ENCODE data around the gene ZNF831.

Gene ZNF831

DNA sequence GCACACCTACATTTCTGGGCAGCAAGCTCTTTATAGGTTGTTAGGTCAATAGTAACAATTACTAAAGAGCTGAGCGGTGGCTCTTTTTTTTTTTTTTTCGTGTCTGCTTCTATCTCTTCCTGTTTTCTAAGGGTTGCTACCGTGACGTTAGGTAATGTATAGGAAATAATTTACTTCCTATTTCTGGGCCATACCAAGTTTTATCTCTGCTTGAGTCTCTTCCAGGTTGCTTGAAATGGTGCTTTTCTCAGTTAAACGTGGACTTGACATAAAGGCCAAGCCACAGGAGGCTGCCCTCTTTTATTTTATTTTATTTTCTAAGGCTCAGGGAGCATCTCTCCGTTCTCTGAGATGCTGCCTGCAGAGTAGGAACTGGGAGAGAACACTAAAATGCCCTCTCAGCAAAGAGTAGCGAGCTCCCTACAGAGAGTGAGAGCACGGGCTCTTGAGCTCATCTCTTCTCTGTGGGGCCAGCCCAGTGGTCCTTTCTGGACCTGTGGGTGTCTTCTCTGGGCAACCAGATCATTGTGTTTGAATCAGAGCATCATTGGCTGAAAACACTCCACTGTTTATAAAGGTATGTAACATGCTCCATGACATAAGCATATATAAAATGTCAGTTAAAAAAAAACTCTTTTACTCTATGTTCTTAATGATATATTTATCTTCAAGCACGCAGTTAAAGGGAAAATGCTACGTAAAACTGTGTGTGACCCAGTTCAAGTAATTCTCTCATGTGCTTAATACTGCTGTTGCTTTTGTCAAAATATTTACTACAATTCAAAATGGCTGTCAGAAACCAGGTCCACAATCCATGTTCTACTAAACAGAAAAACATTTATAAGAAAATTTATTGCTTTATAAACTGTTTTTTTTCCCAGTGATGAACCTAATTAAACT is at the start of gene ZNF831:
Gene ZNF831 (plus strand): TSS at position 191 of the 900 bp plus-strand sequence. CDS start 27,199 bp downstream, outside the sequence.
- DNase-seq = no peak

DNA sequence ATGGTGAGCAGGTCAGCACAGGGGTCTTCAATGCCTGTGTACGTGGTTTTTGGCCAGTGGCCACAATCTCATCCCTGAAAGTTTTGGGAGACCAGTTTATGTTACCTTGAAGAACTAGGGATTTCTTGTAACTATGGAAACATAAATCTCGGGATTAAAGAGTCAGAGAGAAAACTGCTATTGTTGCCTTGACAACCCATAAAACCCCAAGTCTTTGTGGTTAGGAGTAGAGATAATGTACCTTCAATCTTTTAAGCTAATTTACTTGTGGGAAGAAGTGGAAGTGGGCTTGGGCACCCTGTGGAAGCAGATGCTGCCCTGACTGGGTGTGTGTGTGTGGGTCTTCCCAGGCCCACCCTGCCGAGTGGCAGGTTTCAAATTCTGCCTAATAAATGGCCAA is 46.1 kb upstream of the ZNF831 start:
- no peak for DNase-seq

DNA sequence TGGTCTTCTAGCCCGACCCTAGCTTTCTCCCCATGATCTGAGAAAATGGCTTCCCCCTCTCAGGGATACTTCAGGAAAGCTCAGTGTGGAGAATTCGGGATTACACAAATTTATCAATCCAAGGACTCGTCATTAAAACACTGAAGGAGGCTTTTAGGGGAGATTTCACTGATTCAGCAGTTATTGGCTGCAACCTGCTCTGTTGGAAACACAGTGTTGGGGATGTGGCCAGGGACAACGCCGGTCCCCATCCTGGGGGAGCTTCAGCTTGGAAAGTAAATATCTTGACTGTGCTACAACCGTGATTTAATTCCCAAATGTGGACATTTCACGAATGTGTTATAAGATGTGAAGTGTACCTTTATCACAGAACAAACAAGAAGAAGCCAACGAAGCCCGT is 44.8 kb upstream of the ZNF831 start:
- DNase-seq = no peak

DNA sequence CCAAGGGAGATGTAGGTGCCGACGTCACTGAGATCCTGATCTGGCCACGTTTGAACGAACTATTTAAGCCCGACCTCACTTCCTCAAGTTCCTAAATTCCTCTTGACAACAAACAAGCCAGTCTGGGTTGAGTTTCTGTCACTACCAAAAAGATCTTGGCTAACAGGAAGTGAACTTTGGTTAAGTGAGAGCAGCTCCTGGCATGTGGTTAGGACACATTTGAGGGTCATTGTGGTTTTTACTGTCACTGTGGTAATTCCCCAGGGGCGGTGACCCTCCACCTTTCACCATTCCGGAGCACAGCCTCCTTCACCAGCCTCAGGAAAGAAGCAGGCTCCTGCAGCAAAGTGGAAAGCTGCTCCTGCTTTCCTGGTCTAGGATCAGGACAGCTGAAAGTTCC is 43.1 kb upstream of the ZNF831 start:
- DNase-seq = no peak

DNA sequence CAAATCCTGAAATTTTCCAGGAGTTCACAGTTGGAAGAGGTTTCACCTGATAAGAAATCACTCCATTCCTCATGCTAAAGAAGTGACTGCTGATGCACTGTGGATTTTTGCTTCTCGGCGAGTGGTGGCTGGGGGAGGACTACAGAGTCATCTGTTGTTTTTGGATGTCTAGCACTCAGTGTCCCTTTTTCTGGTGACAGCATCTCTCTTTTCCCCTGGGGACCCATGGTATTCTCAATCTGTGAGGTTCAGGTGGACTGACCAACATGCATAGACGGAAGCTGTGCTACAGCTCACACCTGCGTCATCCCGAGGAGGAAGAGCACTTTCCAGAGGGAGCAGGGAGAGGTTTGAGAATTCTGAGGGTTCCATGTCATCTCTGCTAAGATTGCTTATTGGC is 42.7 kb upstream of the ZNF831 start:
- DNase-seq = no peak

DNA sequence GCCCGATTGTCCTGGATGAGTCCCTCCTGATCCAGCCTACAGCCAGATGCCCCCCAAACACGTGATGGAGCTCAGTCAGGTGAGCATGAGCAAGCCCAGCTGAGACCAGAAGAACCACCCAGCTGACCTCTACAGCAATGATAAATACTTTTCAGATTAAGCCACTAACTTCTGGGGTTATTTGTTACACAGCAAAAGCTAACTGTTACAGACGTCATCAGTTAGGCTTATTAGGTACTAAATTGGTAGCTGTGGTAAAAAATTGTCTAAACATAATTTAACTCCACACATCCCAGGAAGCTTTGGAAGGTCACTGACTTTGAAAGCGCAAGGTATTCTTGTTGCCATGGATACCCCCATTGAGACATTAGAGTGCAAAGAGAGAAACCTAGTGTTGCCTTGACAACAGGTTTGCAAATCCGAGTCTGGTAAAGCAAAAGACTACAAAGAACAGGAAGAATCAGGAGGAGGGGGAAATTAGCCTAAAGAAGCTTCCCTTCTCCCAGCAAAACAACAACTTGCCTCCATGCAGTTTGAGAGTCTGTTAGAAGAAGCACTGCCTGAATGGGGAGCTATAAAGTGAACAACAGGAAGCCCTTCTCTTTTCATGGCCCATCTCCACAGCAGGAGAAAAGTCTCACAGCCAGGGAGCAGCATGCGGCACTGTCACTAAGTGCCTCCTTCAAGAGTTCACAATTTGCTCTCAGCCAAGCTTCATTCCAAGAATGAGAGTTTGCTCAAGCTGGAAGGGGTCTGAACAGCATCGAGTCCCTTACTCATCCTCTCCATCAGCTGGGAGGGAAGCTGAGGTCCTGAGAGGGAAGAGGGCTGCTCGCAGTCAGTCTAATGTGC is 41.7 kb upstream of the ZNF831 start:
- no peak for DNase-seq

DNA sequence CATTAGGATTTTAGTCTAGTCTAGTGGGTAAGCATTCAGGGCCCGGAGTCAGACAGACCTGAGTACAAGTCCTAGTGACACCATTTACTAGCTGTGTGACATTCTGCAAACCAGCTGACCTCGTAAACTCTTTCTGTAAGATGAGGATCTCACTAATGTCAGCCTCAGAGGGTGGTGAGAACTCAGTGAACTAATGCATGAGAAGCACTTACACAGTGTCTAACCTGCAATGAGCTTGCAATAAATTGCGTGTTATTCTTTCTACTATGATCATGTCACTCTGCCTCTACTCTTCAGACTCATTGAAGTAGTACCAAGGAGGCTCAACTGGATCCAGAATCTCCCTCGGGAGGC is 41.1 kb upstream of the ZNF831 start:
- DNase-seq = no peak

DNA sequence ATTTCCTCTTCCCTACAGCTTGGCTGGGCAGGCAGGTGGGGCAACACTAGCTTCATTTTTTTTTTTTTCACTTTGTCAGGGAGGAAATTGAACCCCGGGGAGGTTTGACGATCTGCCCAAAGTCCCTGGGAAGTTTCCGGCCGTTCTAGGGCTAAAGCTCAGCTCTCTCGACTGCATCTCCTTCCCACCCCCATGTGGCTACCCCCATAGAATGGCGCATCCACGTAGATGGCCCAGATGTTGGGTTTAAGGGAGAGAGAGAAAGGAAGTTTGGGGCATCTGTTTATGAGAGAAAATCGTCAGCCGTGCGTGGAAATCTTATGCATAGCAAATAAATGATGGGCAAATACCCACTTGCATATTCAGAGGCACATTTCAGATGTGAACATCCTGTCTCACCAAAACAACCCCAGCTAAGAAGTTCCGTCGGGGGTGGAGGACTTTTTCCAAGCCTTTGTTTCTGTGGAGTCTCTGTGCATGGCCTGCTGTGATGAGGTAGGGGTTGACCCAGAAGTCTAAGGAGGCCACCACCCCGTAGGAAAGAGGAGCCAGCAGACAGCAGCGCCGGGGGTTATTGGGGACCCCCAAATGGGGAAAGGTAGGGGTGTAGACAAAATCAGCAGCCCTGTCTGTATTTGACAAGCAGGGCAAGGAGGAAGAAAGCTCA is 40.5 kb upstream of the ZNF831 start:
- no peak for DNase-seq

DNA sequence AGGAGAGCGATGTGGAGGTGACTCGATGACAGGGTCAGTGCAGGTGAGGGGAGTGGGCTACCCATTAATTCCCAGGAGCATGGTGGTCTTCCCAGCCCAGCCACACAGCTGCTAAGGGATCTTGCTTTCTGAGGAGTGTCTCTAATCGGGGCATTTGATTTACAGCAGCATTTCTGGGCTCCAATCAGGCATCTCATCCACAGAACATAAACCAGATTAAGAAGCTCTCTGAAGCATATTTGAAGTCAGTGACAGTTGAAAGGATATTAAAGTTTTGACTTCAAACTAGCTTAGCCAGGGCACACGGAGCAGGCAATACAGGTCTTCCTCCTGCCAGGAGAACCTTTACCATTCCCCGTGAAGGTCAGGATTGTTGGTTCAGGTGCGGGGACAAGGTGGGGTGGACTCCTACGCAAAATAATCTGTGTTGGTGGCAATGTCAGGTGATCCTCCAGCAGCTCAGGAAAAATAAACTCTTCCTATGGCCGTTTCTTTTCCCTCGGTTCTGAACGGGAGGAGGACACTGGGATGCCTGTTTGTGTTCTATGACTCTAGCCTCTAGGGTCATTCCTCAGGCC is 39.9 kb upstream of the ZNF831 start:
- no peak for DNase-seq

DNA sequence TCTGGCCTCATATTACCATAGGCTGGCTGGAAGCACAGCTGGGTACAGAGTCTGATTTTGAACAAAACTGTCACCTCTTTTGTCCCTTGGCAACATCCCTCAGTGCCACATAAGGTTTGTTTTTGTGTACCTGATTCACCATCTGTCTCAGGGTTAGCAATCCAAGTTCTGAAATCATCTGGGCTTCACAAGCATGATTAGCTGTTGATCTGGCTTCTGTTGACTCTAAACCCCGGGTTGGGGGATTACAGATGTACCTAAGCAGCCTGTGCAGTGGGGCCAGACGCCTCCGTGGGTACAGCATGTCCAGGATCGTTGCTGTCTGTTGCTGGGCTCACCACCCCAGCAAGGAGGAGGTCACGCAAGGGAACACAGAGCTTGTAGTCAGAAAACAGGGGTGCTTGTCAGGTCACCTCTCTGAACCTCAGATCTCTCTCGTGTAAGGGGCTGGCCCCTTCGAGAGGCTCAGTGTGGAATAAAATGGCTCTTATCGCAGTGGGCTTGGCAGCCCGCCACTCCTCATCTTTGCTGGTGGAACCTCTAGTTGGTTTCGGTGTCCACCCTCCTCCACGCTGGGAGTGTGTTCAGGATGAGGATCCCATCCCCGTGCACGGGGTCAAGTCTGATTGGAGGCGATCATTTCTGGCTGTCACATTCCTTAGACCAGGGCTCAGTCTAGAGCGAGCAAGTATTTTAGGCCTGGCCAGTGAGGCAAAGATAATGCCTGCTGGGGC is 39.2 kb upstream of the ZNF831 start:
- no peak for DNase-seq

DNA sequence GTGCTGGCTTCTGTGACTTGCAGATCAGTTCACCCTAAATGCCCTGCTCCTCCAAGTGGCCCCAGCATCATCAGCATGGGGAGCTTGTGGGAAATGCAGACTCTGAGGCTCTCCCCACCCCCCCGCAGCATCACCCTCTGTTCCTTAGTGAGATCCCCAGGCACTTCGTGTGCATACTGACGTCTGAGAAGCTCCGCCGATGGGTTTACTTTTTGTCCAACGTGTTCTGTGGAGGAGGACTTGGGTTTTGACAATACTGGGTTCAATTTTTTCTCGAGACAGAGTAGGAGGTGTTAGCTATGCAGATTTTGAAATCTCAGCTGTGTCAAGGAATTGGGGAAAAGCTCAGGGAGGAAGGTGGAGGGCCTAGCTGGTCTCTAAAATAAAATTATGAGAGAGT is 38.3 kb upstream of the ZNF831 start:
- DNase-seq = no peak

DNA sequence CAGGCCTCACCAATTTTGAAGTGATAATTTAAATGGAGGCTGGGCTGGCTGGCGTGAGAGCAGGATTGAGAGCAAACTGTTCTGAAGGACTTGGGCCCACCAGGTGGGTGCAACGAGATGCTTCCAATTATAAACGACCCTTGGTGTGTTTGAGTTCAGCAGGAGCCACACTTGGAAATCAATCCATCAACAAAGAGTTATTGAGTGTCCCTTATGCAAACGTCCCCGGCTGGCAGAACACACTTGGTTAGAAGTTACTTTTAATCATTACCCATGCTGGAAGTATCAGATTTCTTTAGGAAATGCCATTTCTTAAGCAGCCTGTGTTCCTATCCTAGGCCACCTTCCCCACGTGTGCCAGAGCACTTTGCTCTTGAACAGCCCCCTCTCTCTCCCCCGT is 37.8 kb upstream of the ZNF831 start:
- DNase-seq = no peak

DNA sequence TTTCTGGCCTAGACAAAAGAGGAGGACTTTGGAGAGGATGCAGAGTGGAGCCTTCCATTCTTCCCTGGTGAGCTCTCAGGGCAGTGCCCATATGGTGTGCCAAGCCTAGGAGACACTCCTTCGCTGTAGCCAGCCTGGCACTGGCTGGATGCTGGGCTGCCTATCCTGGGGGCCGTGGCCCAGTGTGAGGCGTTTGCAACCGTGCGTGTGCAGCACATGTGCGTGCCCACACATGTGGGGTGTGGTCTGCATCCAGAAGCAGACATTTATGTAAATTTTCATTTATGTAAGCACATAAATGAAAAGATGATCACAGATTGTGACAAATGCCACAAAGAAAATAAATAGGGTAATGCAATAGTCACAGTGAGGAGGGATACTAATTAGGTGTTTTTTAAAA is 35.8 kb upstream of the ZNF831 start:
- no peak for DNase-seq

DNA sequence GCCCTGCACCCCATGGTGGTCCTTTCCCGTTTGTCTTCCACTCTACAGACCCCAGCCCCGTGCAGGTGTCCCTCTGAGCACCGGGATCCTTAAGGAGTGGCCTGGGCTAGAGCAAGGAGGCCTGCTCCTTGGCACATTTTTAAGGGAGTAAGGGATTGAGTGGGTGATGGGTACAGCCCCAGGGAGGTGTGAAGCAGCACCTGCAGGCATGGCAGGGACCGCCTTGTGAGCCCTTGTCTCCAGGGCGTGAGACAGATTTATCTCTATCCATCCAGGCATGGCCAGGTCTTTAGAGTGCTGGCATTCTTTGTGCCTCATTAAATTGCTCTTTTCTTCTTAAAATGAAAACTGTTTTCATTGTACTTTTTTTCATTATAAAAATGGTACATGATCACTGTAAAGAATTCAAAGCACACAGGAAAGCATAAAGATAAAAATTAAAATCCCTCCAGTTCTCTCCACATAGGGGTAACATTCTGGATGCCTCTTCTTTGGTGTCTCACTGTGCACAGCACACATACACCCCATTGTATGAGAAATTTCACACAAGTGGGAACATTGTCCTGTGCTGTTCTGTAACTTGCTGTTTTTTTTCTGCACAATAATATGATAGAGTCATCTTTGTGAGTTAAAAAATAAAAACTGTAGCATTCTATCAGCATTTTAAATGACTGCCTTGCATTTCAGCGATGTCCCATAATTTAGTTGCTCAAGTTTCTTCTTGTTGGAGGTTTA is 31.9 kb upstream of the ZNF831 start:
- DNase-seq = no peak

DNA sequence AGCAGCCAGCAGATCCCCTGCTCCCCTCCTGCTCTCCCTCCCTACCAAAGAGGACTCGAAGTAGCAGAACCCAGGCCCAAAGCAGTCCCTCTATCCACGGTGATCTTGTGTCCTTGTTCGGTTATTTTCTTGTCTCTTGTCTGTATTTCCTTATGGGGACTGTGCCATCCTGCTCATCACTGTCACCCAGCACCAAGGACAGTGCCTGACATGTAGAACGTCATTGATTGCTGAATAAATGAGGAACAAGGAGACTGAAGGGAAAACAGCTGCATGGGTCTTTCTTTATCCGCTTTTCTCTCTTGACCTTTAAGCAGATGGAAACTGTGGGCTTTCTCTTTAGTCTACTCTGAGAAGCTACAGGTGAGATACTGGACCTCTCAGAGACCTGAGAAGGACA is 29.4 kb upstream of the ZNF831 start:
- DNase-seq = no peak

DNA sequence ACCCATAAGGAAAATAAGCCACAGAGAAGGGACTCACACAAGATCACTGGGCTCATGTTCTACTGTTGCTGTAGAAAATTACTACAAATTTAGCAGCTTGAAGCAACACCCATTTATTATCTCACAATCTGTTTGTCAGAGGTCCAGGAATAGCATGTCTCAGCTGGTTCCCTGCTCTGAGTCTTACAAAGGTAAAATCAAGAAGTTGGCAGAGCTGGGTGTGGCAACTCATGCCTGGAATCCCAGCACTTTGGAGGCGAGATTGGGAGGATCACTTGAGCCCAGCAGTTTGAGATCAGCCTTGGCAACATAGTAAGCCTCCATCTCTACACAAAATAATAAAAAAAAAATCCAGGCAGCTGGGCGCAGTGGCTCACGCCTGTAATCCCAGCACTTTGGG is 28.5 kb upstream of the ZNF831 start:
- no peak for DNase-seq

DNA sequence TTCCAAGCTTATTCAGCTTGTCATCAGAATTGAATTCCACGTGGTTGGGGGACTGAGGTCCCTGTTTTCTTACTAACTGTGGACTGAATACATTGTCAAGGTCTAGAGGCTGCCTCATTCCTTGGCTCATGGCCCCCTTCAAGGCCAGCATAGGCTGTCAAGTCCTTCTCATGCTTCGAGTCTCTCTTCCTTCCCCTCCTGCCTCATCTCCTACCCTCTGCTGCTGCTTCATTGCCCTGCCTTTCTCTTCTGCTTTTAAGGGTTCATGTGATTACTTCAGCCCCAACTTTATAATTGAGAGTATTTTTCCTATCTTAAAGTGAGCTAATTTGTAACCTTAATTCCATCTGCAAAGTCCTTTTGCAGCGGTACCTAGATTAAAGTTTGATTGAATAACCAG is 27.6 kb upstream of the ZNF831 start:
- DNase-seq = no peak

DNA sequence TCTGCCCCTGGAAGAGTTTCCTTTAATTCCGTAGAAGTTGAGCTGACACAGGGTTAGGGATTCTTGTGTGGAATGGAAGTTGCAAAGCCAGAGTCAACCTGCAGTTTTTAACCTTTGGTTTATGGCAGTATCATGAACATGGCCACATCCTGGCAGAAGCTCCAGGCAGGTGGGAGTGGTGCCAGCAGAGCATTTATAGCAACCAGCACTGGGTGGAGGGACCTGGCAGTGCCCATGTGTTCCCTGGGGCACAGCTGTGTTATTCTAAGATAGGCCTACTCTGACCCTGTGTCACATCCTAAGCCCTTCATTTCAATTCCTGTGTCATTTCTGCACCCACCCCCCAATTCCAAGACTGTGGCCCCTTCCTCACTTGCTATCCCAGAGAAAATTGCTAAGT is 26.1 kb upstream of the ZNF831 start:
- DNase-seq = no peak

DNA sequence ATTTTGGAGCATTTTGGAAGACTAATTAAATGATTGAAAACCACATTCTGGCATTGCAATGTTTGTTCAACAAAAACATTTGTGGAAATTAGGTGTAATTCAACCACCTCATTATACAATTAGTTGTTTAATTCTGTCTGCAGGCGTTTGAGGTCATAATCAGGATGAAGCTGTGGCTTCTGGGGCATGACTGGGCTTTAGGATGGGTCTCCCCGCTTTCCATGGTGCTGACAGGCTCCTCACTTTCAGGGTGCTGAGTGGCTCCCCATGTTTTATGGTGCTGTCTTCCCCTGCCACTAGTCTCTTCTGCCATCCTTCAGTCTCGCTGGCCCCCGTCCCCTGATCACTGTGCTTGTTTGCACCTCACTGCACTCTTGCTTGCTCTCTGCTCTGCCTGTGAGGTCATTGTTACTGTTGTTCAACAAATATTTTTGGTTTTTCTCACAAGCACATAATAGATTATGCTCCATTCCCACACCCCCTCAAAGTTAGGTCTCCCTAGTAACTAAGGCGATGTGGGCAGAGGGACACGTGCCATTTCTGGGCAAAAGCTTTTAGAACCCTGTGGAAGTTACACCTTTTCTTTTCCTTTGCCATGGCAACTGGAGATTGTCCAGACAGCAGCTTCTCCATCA is 25.4 kb upstream of the ZNF831 start:
- no peak for DNase-seq

DNA sequence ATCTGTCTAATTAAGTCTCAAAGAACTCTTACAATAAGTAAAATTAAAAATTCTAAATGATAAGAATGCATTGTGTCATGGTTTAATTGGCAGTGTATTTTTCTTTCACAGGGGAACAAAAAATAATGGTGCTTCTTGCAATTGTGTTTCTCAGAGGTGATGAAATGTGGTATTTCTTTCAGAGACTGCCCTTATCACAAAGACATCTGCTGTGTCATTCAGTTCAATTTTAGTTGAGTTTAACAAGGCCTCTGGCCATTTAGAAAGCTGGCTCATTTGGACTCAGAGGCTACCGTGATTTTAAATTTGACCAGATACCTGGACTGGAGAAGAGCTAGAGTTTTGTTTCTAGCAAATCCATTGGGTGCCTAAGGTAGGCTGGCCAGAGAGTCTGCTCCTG is 23.6 kb upstream of the ZNF831 start:
- DNase-seq = no peak

Measured in 8988T (cell line).